GM21576 (cell line): Measurements from ENCODE around the gene LRRC42.
"Not testable (repeated sequence)": the region's sequence is repeated elsewhere in the genome, so short reads cannot be mapped to it uniquely, and the experiment has no call there.

Source experiments
- ATAC-seq: cut with Tn5 transposase; IDR thresholded peaks from one replicate; pipeline ENCODE4 v1.9.1; 2021; ENCODE audit warnings: mild to moderate bottlenecking, moderate library complexity; ENCODE audit not compliant: unreplicated experiment

Gene LRRC42

GRCh38 chr1:53964109-53964508, 18.0 kb downstream of the LRRC42 start:
- no peak for ATAC-seq

- ATAC-seq, result no peak
Measured at GRCh38 chr1:53966794-53967193, 20.6 kb downstream of the LRRC42 start.

- no peak for ATAC-seq
Measured at GRCh38 chr1:53967409-53968124, 21.4 kb downstream of the LRRC42 start.

GRCh38 chr1:53968125-53968513, 22.0 kb downstream of the LRRC42 start:
- ATAC-seq, result no peak

- ATAC-seq, result not testable (repeated sequence)
Measured at GRCh38 chr1:53969323-53969722, 23.2 kb downstream of the LRRC42 start.

GRCh38 chr1:53971718-53972117, 25.6 kb downstream of the LRRC42 start:
- ATAC-seq, result no peak

GRCh38 chr1:53975861-53976260, 29.7 kb downstream of the LRRC42 start:
- ATAC-seq, result no peak

GRCh38 chr1:53979712-53980450, 33.7 kb downstream of the LRRC42 start:
- no peak for ATAC-seq

GRCh38 chr1:53981220-53981619, 35.1 kb downstream of the LRRC42 start:
- ATAC-seq, result no peak

- ATAC-seq, result no peak
Measured at GRCh38 chr1:53982034-53982762, 36.0 kb downstream of the LRRC42 start.

- ATAC-seq, result no peak
Measured at GRCh38 chr1:53982763-53983104, 36.6 kb downstream of the LRRC42 start.

- ATAC-seq, result no peak
Measured at GRCh38 chr1:53984726-53985125, 38.6 kb downstream of the LRRC42 start.

GRCh38 chr1:53986458-53986857, 40.3 kb downstream of the LRRC42 start:
- no peak for ATAC-seq

- ATAC-seq, result no peak
Measured at GRCh38 chr1:53987880-53988279, 41.7 kb downstream of the LRRC42 start.

GRCh38 chr1:53992085-53992874, 46.1 kb downstream of the LRRC42 start:
- ATAC-seq, result no peak

- ATAC-seq, result not testable (repeated sequence)
Measured at GRCh38 chr1:53994516-53994915, 48.4 kb downstream of the LRRC42 start.

GRCh38 chr1:53995683-53996082, 49.5 kb downstream of the LRRC42 start:
- no peak for ATAC-seq

- no peak for ATAC-seq
Measured at GRCh38 chr1:53998223-53998622, 52.1 kb downstream of the LRRC42 start.

GRCh38 chr1:53999920-54000319, 53.8 kb downstream of the LRRC42 start:
- no peak for ATAC-seq

GRCh38 chr1:54001591-54001990, 55.4 kb downstream of the LRRC42 start:
- no peak for ATAC-seq
